ENCODE data around the gene ZGPAT. TPM values are rescaled to one million over a fixed set of nuclear protein-coding genes. Genes with fewer than 3 reads are reported as not detected.

Gene ZGPAT
- total and polyA plus RNA-seq, 2 of the 13 experiments (the other 11 are each of a cell fraction or from before 2014, with no cell fraction given) = 23.0 to 41.9 TPM

GRCh38 chr20:63741354-63741675, 33.5 kb downstream of the ZGPAT start (continued):
- TF ChIP-seq AFF4 (CRISPR knock-in tag; IDR thresholded peaks at IDR 0.05) = no peak
- TF ChIP-seq, protein P1, sequence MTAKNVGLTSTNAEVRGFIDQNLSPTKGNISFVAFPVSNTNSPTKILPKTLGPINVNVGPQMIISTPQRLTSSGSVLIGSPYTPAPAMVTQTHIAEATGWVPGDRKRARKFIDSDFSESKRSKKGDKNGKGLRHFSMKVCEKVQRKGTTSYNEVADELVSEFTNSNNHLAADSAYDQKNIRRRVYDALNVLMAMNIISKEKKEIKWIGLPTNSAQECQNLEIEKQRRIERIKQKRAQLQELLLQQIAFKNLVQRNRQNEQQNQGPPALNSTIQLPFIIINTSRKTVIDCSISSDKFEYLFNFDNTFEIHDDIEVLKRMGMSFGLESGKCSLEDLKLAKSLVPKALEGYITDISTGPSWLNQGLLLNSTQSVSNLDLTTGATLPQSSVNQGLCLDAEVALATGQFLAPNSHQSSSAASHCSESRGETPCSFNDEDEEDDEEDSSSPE (CRISPR knock-in tag; IDR thresholded peaks at IDR 0.05) = no peak
- TF ChIP-seq ZNF7 (CRISPR knock-in tag; IDR thresholded peaks at IDR 0.05) = no peak
- TF ChIP-seq ZNF746 (CRISPR knock-in tag; IDR thresholded peaks at IDR 0.05) = no peak
- no peak for TF ChIP-seq BCL3 (CRISPR knock-in tag; IDR thresholded peaks at IDR 0.05)
- no peak for TF ChIP-seq SMARCC2 (IDR thresholded peaks at IDR 0.05)
- no peak for TF ChIP-seq THRA (CRISPR knock-in tag; IDR thresholded peaks at IDR 0.05; ENCODE audit: borderline replicate concordance)
- TF ChIP-seq MYPOP (CRISPR knock-in tag; IDR thresholded peaks at IDR 0.05) = no peak
- TF ChIP-seq NFIB (CRISPR knock-in tag; IDR thresholded peaks at IDR 0.05; ENCODE audit: borderline replicate concordance) = 0 out of 2 replicates have a peak, but pooled peaks have one; percentile 67
- no peak for TF ChIP-seq ZNF180 (CRISPR knock-in tag; IDR thresholded peaks at IDR 0.05; ENCODE audit: borderline replicate concordance, low read depth)
- no peak for TF ChIP-seq RNF2 (conservative IDR thresholded peaks at IDR 0.05; ENCODE audit: low read depth)
- no peak for TF ChIP-seq ZNF251 (CRISPR knock-in tag; IDR thresholded peaks at IDR 0.05)
- TF ChIP-seq CEBPZ (IDR thresholded peaks at IDR 0.05; ENCODE audit: low read length) = no peak
- no peak for TF ChIP-seq STAG1 (CRISPR knock-in tag; IDR thresholded peaks at IDR 0.05)
- TF ChIP-seq ATF2 (CRISPR knock-in tag; IDR thresholded peaks at IDR 0.05) = no peak
